Measurements from ENCODE around the gene C19orf44.

- TF ChIP-seq, protein P1, sequence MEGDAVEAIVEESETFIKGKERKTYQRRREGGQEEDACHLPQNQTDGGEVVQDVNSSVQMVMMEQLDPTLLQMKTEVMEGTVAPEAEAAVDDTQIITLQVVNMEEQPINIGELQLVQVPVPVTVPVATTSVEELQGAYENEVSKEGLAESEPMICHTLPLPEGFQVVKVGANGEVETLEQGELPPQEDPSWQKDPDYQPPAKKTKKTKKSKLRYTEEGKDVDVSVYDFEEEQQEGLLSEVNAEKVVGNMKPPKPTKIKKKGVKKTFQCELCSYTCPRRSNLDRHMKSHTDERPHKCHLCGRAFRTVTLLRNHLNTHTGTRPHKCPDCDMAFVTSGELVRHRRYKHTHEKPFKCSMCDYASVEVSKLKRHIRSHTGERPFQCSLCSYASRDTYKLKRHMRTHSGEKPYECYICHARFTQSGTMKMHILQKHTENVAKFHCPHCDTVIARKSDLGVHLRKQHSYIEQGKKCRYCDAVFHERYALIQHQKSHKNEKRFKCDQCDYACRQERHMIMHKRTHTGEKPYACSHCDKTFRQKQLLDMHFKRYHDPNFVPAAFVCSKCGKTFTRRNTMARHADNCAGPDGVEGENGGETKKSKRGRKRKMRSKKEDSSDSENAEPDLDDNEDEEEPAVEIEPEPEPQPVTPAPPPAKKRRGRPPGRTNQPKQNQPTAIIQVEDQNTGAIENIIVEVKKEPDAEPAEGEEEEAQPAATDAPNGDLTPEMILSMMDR (IDR thresholded peaks at IDR 0.05; ENCODE audit: low read depth, low read length) = no peak
- no peak for TF ChIP-seq EZH2phosphoT487 (IDR thresholded peaks at IDR 0.05; ENCODE audit: low read depth)
These were observed 35.1 kb downstream of the C19orf44 start for GRCh38 chr19:16531380-16531669.

Data from OCI-LY3 (cell line).